Stimulated activated CD8-positive, alpha-beta memory T cell treated with anti-CD3 and anti-CD28 coated beads, Interleukin-7, amount 100 ng/mL, for 4 hours (primary cell): Measurements from ENCODE around the gene RAPGEF1.

ENCODE experiments used
- DNase-seq, 2 donors: peaks; one replicate each; pipeline ENCODE4 v3.0.0-alpha.2; 2020; ENCODE audit warnings: low read depth in 2 of 2

RAPGEF1 gene

GRCh38 chr9:131530546-131530919 lies 209.3 kb downstream of the RAPGEF1 start:
- DNase-seq, result no peak

- no peak for DNase-seq
Observed at GRCh38 chr9:131529597-131530545, 210.0 kb downstream of the RAPGEF1 start.

GRCh38 chr9:131528886-131529505 lies 210.9 kb downstream of the RAPGEF1 start:
- DNase-seq, result no peak

- DNase-seq, result no peak
Observed at GRCh38 chr9:131528186-131528585, 211.7 kb downstream of the RAPGEF1 start.
